LoVo (cell line): ENCODE data around the gene FNDC11.

Source experiments
- DNase-seq: peaks from one replicate; pipeline ENCODE4 v3.0.0-alpha.2; 2016; ENCODE audit warnings: low spot score

FNDC11 gene

GRCh38 chr20:63582382-63583063, 28.6 kb downstream of the FNDC11 start:
- no peak for DNase-seq

DNA sequence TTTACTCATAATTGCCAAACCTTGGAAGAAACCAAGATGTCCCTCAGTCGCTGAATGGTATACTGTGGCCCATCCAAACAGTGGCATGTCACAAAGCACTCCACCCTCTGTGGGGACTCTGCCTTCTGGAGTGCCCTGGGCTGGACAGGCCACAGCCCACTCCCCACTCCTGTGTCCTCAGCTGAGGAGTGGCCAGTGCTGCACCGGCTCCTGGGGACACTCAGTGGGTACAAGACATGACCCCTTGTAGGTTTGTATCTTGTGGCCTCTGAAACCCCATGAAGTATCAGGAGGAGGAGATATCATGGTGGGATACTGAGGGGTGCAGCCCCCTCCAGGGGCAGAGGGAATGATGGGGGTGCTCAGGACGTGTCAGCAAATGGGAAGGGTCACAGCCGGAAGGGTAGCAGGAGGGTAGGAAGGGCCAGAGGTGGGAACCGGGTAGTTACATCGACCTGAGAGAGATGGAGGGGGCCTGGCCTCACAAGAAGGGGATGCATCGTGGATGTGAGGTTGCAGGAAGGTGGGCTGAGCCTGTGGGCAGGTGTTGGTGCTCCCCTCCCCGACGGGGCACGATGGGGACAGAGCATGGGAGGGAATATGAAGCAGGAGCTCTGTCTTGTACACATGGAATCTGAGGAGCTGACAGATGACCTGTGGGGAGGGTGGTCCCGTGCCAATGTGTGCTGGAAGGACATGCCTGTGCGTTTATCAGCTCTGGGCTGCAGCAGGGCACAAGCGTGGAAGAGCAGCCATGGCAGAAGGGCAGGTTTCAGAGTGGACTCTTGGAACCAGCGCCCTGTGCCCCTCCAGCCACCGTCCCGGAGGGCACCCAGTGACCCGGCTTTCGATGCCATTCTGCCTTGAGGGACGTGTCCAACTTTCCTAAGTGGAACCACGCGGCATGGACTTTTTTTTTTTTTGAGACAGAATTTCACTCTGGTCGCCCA, 31.9 kb downstream of the FNDC11 start:
- DNase-seq = no peak

- DNase-seq = no peak
These were observed 32.8 kb downstream of the FNDC11 start for GRCh38 chr20:63586797-63587196.

GRCh38 chr20:63587256-63587655, 33.3 kb downstream of the FNDC11 start:
- DNase-seq = no peak

DNA sequence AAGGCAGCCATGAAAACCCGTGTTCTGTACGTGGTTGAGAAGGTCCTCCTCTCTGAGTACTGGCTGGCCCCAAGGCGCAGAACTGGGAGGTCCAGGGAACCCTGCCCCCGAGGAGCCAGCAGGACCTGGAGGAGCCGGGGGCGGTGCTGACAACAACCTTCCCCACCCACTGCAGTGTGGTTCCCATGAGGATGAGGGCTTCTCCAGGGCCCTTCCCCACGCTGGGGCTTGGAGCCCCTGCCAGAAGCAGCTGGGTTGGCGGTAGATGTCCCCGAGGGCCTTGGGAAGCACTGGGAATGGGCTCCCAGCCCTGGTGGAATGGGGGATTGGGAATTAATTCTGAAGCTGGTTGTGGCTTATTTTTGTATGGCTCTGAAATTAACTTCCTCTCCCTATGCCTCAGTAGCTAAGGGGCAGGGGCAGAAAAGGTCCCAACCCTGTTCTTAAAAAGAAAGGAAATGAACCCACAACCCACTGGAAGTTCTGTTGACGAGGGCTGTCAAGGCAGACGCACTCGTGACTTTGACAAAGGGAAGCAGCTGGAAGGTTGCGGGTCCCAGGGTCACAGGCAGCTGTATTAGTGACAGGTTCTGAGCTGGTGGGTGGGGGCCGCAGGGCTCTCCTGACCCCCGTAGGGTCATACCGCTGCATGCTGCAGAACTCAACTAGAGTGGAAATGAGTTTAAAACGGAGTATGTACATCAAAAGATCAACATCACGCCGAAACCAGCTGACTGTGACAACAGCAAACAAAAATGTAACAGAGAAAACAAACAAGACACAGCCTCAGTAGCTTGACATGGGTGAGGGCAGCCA, 34.0 kb downstream of the FNDC11 start:
- no peak for DNase-seq

- no peak for DNase-seq
These were observed 34.7 kb downstream of the FNDC11 start for GRCh38 chr20:63588641-63589041.

GRCh38 chr20:63589261-63590217, 35.6 kb downstream of the FNDC11 start:
- no peak for DNase-seq

GRCh38 chr20:63590218-63591146, 36.5 kb downstream of the FNDC11 start:
- no peak for DNase-seq

DNA sequence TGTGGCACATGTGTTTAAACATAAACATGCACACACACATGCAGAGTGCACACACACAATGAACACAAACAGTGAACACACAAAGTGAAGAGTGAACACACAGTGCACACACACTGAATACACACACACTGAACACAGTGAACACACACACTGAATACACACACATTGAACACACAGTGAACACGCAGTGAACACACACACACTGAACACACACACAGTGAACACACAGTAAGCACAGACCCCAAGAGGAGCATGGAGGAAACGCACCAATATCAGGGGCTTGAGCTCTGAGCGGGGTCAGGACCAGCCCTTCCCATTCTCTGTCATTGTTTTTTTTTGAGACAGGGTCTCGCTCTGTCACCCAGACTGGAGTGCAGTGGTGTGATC, 37.2 kb downstream of the FNDC11 start:
- DNase-seq = no peak

DNA sequence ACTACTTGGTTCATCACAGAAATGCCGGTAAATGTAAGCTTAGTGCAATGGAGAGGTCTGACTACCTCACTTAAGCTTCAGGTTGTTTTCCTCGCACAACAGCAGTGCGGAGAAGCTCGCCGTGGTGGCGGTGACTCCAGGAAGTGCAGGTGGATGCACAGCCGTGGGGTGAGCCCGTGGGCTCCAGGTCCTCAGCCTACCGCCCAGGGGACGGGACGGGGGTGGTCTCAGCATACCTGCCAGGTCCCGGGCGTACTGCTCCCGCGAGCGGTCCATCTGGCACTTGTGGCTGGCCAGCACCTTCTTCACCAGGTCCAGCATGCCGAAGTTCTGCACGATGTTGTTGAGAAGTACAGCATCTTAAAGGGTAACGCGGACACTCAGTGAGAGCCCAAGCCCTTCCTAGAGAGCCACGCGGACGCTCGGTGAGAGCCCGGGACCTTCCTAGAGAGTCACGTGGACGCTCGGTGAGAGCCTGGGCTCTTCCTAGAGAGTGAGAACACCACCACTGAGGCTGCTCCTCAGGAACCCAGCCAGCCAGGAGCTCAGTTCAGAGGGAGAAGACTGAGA, 37.9 kb downstream of the FNDC11 start:
- no peak for DNase-seq

- no peak for DNase-seq
These were observed 38.7 kb downstream of the FNDC11 start for GRCh38 chr20:63592661-63593060.

DNA sequence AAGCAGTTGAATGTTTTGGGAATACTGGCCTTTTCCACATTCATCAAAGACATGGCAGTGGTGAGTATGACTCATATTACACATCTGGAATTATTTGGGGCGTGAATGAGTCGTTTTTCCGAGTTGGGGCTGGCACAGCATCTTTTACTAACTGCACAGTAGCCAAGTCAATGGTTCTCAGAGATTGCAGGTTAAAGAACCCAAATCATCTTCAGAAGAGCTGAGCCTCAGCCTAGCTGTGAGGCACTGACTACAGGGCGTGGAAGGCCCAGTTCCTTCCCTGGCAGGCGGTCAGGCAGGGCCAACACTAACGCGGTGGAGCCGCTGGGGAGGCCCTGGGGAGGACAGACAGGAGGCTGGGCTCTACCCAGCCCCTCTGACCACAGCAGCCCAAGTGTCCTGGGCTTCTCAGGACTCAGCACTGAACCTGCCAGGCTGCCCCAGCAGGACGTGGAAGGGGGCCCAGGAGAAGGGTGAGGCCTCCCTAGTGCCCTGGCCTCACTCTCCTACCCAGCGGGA, 40.1 kb downstream of the FNDC11 start:
- no peak for DNase-seq

DNA sequence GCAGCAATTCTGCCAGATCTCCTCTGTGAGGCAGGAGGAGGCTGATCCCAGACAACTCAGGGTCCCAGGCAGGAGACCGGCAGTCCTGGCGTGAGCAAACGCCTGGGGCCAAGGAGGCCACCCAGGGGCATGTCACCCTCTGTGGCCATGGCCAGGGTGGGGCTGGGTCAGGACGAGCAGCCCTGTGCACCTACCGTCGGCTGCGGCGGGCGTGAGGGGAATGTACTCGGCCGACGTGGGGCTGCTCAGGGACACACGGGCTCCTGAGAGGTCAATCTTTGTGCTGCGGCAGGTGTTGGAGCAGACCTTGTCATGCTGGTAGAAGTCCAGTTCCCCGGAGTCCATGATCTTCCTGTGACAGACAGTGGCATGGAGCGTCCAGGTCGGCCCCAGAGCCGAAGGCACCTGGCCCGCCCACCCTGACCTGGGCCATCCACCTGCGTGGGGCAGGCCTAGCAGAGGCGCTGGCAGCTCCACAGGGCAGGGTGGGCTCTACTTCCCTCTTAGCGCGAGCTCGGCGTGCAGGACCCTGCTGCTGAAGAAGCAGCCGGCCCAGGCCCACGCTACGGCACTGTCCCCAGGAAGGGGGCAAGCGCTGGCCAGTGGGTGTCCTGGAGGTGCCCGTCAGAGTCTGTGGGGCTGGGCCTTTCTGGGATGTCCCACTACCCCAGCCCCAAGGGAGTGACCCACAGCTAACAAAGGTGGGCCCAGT, 41.6 kb downstream of the FNDC11 start:
- DNase-seq = no peak

DNA sequence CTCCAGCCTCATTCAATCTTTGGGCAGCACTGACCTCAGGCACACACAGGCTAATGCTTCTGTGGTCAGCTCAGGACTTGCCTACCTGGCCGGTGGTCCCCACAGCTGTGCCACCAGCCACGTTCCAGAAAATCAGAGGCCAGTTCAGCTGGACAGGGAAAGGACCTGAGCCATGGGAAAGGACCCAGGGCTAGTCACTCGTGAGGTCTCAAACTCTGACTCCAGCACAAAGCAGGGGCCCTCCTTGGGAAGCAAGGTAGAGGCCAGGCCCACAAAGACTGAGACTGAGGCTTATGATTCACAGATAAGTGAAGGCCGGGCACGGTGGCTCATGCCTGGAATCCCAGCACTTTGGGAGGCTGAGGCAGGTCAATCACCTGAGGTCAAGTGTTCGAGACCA, 42.5 kb downstream of the FNDC11 start:
- no peak for DNase-seq

- no peak for DNase-seq
These were observed 43.9 kb downstream of the FNDC11 start for GRCh38 chr20:63597651-63598478.

- no peak for DNase-seq
These were observed 44.8 kb downstream of the FNDC11 start for GRCh38 chr20:63598479-63599395.
